Parathyroid adenoma (tissue), 2 donors: ENCODE results near the gene GPR34.
"Not testable (repeated sequence)": the region's sequence is repeated elsewhere in the genome, so short reads cannot be mapped to it uniquely, and the experiment has no call there.

Experiments
- H2AFZ ChIP-seq: fragments of 300-600 bp; sonication (generic); one replicate; pipeline ENCODE4 v1.7.0; 2017; ENCODE audit warnings: antibody characterized with exemption, mild to moderate bottlenecking
- H3K27ac ChIP-seq: fragments of 300-600 bp; sonication (generic); one replicate; pipeline ENCODE4 v1.7.0; 2017
- H3K27me3 ChIP-seq: fragments of 300-600 bp; sonication (generic); one replicate; pipeline ENCODE4 v1.7.0; 2017; ENCODE audit warnings: low read length; ENCODE audit not compliant: control insufficient read depth, insufficient read depth
- H3K36me3 ChIP-seq: fragments of 300-600 bp; sonication (generic); one replicate; pipeline ENCODE4 v1.7.0; 2017; ENCODE audit warnings: low read length; ENCODE audit not compliant: control insufficient read depth, insufficient read depth
- H3K4me1 ChIP-seq: fragments of 300-600 bp; sonication (generic); one replicate; pipeline ENCODE4 v1.7.0; 2017; ENCODE audit warnings: control low read depth
- H3K4me2 ChIP-seq: fragments of 300-600 bp; sonication (generic); one replicate; pipeline ENCODE4 v1.7.0; 2017; ENCODE audit warnings: low read length
- H3K4me3 ChIP-seq: fragments of 300-600 bp; sonication (generic); one replicate; pipeline ENCODE4 v1.7.0; 2017; ENCODE audit warnings: low read depth, low read length
- H3K79me2 ChIP-seq: fragments of 300-600 bp; sonication (generic); one replicate; pipeline ENCODE4 v1.7.0; 2017; ENCODE audit warnings: control low read depth
- H3K9ac ChIP-seq: fragments of 300-600 bp; sonication (generic); one replicate; pipeline ENCODE4 v1.7.0; 2017; ENCODE audit warnings: mild to moderate bottlenecking
- H3K9me3 ChIP-seq: fragments of 300-600 bp; sonication (generic); one replicate; pipeline ENCODE4 v1.7.0; 2017; ENCODE audit warnings: low read length; ENCODE audit not compliant: control insufficient read depth
- TF ChIP-seq, protein P1 (sequence below): fragments of 300-600 bp; sonication (generic); IDR thresholded peaks from one replicate; pipeline ENCODE4 v1.7.0; 2017; ENCODE audit warnings: antibody characterized with exemption, mild to moderate bottlenecking
- donor health status: primary hyperparathyroidism.

Gene GPR34

DNA sequence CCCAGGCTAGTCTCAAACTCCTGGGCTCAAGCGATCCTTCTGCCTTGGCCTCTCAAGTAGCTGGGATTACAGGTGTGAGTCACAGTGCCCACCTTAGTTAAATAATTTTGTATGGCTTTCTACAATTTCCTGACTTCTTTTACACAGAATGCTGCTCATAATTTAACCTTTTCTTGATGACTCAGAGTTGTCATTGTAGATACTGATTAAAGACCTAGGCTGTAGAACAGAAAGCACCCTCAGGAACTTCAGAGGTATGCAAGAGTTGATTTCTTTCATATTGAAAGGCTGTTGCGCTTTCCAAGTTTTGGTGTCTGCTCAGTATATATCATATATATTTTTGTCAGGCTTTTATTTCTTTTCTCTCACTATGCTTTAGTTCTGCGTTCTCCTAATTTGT, 21.1 kb upstream of the GPR34 start:
- Histone ChIP-seq H3K9ac (no peak overlapping the region), H3K79me2 (no peaks in the 10 kb centered on the region), H2AFZ (no peak overlapping the region), H3K4me2 (no peak overlapping the region), H3K36me3 (no peaks in the 10 kb centered on the region), H3K27me3 (no peaks in the 10 kb centered on the region), H3K4me3 (no peak overlapping the region), H3K9me3 (no peaks in the 10 kb centered on the region), H3K4me1 (no peaks in the 10 kb centered on the region), H3K27ac (no peak overlapping the region)
- TF ChIP-seq, protein P1, sequence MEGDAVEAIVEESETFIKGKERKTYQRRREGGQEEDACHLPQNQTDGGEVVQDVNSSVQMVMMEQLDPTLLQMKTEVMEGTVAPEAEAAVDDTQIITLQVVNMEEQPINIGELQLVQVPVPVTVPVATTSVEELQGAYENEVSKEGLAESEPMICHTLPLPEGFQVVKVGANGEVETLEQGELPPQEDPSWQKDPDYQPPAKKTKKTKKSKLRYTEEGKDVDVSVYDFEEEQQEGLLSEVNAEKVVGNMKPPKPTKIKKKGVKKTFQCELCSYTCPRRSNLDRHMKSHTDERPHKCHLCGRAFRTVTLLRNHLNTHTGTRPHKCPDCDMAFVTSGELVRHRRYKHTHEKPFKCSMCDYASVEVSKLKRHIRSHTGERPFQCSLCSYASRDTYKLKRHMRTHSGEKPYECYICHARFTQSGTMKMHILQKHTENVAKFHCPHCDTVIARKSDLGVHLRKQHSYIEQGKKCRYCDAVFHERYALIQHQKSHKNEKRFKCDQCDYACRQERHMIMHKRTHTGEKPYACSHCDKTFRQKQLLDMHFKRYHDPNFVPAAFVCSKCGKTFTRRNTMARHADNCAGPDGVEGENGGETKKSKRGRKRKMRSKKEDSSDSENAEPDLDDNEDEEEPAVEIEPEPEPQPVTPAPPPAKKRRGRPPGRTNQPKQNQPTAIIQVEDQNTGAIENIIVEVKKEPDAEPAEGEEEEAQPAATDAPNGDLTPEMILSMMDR, result no peak

DNA sequence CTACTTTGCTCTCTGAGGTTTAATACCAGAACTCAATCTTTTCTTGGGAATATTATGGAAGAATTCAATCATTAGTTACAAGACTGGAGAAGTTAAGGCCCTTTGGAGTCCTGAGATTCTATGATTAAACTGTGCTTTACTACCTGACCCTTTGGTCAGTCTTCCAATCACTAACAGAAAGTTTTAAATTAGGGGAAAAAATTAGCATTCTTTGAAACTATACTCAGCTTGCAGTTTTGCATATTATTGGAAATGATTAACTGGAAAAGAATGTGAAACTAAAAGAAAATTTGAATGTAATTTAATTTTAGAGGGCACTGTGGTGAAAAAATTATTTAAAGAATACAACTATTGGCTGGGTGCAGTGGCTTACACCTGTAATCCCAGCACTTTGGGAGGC, 18.7 kb upstream of the GPR34 start:
- TF ChIP-seq, protein P1, result no peak
- Histone ChIP-seq H3K79me2 (no peaks in the 10 kb centered on the region), H3K4me1 (no peaks in the 10 kb centered on the region), H2AFZ (no peak overlapping the region), H3K9me3 (no peaks in the 10 kb centered on the region), H3K4me3 (no peak overlapping the region), H3K27ac (no peak overlapping the region), H3K9ac (no peak overlapping the region), H3K27me3 (no peaks in the 10 kb centered on the region), H3K4me2 (no peak overlapping the region), H3K36me3 (no peaks in the 10 kb centered on the region)

DNA sequence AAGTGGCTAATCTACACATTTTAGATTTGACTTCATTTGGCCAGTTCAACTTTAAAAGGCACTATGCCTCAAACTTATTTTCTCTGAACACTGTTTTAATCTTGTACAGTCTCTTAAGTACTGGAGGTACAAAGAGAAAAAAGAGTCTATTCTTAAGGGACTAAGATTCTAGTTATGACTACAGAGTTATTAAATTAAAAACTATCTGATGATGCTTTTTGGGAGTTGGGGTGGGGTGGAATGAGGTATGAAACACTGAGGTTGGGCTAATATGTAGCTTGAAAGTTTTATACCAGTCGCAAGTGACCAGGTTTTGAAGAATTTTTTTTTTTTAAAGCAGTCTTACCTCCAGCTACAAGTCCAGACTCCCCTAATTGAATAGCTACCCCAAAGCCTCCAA, 17.7 kb upstream of the GPR34 start:
- H3K4me1 ChIP-seq, result no peaks in the 10 kb centered on the region
- no peak overlapping the region for H3K27ac ChIP-seq
- H2AFZ ChIP-seq, result no peak overlapping the region
- no peak overlapping the region for H3K4me3 ChIP-seq
- no peaks in the 10 kb centered on the region for H3K27me3 ChIP-seq
- no peak overlapping the region for H3K4me2 ChIP-seq
- H3K9me3 ChIP-seq, result no peaks in the 10 kb centered on the region
- H3K36me3 ChIP-seq, result no peaks in the 10 kb centered on the region
- no peak overlapping the region for H3K9ac ChIP-seq
- TF ChIP-seq, protein P1, result no peak
- no peaks in the 10 kb centered on the region for H3K79me2 ChIP-seq

DNA sequence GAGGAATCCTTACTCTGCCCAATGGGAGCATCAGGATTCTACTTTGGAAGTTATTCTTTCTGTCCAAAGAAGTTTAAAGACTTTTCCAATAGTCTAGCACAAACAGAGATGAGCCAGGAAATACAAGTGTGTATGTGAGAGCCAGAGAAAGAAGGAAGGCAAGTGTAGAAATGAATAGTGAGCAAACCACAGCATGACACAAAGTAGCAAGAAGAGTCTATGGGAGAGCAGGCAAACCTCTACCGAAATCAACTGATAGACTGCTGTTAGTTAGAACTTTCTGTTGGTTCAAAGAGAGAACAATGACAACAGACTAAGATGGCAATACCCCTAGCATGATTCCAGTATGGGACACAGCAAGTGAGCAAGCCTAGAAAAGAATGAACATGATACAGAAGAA, 16.1 kb upstream of the GPR34 start:
- Histone ChIP-seq H2AFZ (no peak overlapping the region), H3K4me3 (no peak overlapping the region), H3K36me3 (no peaks in the 10 kb centered on the region), H3K27me3 (no peaks in the 10 kb centered on the region), H3K9me3 (no peaks in the 10 kb centered on the region), H3K27ac (no peak overlapping the region), H3K4me1 (peaks cover under 1% of the 10 kb centered on the region), H3K9ac (no peak overlapping the region), H3K79me2 (no peaks in the 10 kb centered on the region), H3K4me2 (no peak overlapping the region)
- TF ChIP-seq, protein P1, result no peak

DNA sequence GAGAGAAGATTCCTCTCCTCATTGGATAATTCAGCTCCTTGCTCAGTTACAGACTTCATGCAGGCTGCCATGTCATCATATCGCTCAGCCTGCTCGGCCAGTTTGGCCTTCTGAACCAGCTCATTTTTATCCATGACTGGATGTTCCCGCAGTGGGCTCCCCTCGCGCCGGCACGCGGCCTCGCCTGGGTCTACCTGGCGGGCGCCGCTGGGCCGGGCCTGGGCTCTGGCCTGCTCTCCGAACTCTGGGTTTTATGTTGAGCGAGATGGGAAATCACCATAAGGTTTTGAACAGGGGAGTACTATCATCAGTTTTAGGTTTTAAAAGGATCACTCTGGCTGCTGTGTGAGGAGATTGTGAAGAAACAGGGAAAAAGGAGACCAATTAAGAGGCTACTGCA, 12.4 kb upstream of the GPR34 start:
- H3K27ac ChIP-seq, H3K4me3 ChIP-seq, H3K4me1 ChIP-seq, H2AFZ ChIP-seq, H3K9ac ChIP-seq, H3K79me2 ChIP-seq, H3K36me3 ChIP-seq, H3K9me3 ChIP-seq, H3K27me3 ChIP-seq, H3K4me2 ChIP-seq: not testable (repeated sequence)
